SU-DHL-6 (cell line): ENCODE data around the gene CLEC11A.

Experiments used
- H2AFZ ChIP-seq: fragments of 200-600 bp; sonication (generic); 2 replicates; pipeline ENCODE4 v1.6.1; 2014; ENCODE audit warnings: low read depth, mild to moderate bottlenecking, moderate library complexity, mixed read lengths, antibody characterized with exemption, low read length; ENCODE audit not compliant: severe bottlenecking
- H3F3A ChIP-seq: fragments of 200-600 bp; shearing (Covaris generic); 2 replicates; pipeline ENCODE4 v1.6.0; 2016; ENCODE audit warnings: antibody characterized with exemption, mild to moderate bottlenecking; ENCODE audit not compliant: insufficient read depth
- H3K27ac ChIP-seq: fragments of 200-600 bp; sonication (generic); 2 replicates; pipeline ENCODE4 v1.5.1; 2016; ENCODE audit warnings: low read depth, mild to moderate bottlenecking, low read length, moderate library complexity, mixed read lengths
- H3K27me3 ChIP-seq: fragments of 200-600 bp; sonication (generic), shearing (Covaris generic); 2 replicates; pipeline ENCODE4 v1.6.0; 2014; ENCODE audit warnings: mild to moderate bottlenecking, low read length
- H3K36me3 ChIP-seq: fragments of 200-600 bp; sonication (generic); 2 replicates; pipeline ENCODE4 v1.6.1; 2014; ENCODE audit warnings: mild to moderate bottlenecking, low read length, mixed read lengths
- H3K4me2 ChIP-seq: fragments of 300-600, 200-600 bp; shearing (Covaris generic), sonication (generic); 2 replicates; pipeline ENCODE4 v1.6.0; 2014; ENCODE audit warnings: low read length, low read depth, mild to moderate bottlenecking; ENCODE audit not compliant: poor library complexity, severe bottlenecking
- H3K4me3 ChIP-seq: fragments of 200-600 bp; sonication (generic); 2 replicates; pipeline ENCODE4 v1.5.1; 2014; ENCODE audit warnings: antibody characterized with exemption, low read length, mild to moderate bottlenecking, mixed read lengths; ENCODE audit not compliant: insufficient read depth, poor library complexity, severe bottlenecking
- H3K79me2 ChIP-seq: fragments of 200-600 bp; sonication (generic); 2 replicates; pipeline ENCODE4 v1.6.1; 2014; ENCODE audit warnings: mild to moderate bottlenecking, low read length, moderate library complexity; ENCODE audit not compliant: insufficient read depth
- H3K9ac ChIP-seq: fragments of 200-600 bp; sonication (generic); 2 replicates; pipeline ENCODE4 v1.7.0; 2014; ENCODE audit warnings: mild to moderate bottlenecking, low read length
- H3K9me2 ChIP-seq: fragments of 200-600 bp; sonication (generic); replicated peaks from 2 replicates; pipeline ENCODE4 v1.6.1; 2014; ENCODE audit warnings: low read length; ENCODE audit not compliant: insufficient read depth
- H3K9me3 ChIP-seq: fragments of 200-600 bp; sonication (generic); 2 replicates; pipeline ENCODE4 v1.6.1; 2014; ENCODE audit warnings: low read length, mixed read lengths; ENCODE audit not compliant: insufficient read depth
- H4K20me1 ChIP-seq: fragments of 200-600 bp; sonication (generic); 2 replicates; pipeline ENCODE4 v1.6.1; 2014; ENCODE audit warnings: low read depth, mild to moderate bottlenecking, antibody characterized with exemption, low read length, moderate library complexity, mixed read lengths
- EZH2phosphoT487 ChIP-seq: fragments of 200-600 bp; sonication (generic), shearing (Covaris generic); conservative IDR thresholded peaks from 2 replicates; pipeline ENCODE4 v1.6.1; 2018; ENCODE audit warnings: mild to moderate bottlenecking, antibody characterized with exemption, low read length, moderate library complexity, mixed read lengths
- TF ChIP-seq, protein P1 (sequence below): fragments of 200-600 bp; sonication (generic); IDR thresholded peaks from one replicate; pipeline ENCODE4 v1.5.1; 2017; ENCODE audit warnings: antibody characterized with exemption, mild to moderate bottlenecking, low read length, moderate library complexity; ENCODE audit not compliant: insufficient read depth, poor library complexity, severe bottlenecking

CLEC11A gene

DNA sequence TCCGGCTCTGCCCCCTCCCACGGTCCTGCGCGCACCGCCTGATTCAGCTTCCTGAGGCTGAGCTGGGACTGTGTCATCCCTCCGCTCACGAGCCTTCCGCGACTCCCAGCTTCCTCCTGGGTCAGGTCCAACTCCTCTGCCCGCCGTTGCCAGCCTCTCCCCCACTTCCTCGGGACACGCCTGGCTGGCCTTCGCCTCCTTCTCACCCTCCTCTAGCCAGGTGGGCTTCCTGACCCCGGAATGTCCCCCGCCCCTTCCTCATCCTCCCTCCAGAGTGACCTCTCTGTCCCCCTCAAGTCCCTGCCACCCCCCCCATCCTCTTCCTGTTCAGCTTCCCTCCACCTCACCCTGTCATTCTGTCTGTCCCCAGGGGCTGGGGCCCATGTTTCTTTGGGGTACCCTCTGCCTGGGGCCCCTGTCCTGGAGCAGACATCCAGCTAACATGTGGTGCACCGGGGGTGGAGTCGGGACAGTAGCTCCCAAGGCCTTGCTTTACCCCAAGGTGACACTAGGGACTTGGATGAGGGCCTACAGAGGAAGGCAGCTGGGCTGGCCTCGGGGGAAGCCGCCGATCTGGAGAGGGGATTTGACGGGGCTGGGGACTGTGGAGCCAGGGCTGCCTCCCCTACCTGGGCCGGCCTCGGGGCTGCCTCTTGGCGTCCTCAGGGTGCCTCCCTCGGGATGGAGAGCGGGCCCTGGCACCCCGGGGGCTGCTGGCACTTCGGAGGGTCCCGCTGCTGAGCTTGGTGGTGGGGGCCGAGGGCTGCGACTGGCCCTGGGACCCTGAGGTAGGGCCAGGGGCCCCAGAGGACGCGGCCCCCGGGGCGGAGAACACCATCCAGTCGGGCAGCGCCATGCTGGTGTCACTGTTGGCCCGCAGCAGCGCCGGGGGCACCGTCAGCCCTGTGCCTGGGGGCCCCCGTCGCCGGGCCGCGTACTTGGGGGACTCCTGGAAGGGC lies 20.0 kb upstream of the CLEC11A start:
- no peak overlapping the region for H3K4me3 ChIP-seq
- H3K27ac ChIP-seq = no peak overlapping the region
- no peaks in the 10 kb centered on the region for H3K36me3 ChIP-seq
- TF ChIP-seq, protein P1, sequence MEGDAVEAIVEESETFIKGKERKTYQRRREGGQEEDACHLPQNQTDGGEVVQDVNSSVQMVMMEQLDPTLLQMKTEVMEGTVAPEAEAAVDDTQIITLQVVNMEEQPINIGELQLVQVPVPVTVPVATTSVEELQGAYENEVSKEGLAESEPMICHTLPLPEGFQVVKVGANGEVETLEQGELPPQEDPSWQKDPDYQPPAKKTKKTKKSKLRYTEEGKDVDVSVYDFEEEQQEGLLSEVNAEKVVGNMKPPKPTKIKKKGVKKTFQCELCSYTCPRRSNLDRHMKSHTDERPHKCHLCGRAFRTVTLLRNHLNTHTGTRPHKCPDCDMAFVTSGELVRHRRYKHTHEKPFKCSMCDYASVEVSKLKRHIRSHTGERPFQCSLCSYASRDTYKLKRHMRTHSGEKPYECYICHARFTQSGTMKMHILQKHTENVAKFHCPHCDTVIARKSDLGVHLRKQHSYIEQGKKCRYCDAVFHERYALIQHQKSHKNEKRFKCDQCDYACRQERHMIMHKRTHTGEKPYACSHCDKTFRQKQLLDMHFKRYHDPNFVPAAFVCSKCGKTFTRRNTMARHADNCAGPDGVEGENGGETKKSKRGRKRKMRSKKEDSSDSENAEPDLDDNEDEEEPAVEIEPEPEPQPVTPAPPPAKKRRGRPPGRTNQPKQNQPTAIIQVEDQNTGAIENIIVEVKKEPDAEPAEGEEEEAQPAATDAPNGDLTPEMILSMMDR = no peak
- no peak for TF ChIP-seq EZH2phosphoT487
- H4K20me1 ChIP-seq = no peaks in the 10 kb centered on the region
- no peaks in the 10 kb centered on the region for H3K27me3 ChIP-seq
- H3K79me2 ChIP-seq = no peaks in the 10 kb centered on the region
- H3K4me2 ChIP-seq = no peak overlapping the region
- H2AFZ ChIP-seq = no peak overlapping the region
- no peaks in the 10 kb centered on the region for H3K9me3 ChIP-seq
- no peak overlapping the region for H3K9ac ChIP-seq
- no peaks in the 10 kb centered on the region for H3K9me2 ChIP-seq
- no peaks in the 10 kb centered on the region for H3F3A ChIP-seq

DNA sequence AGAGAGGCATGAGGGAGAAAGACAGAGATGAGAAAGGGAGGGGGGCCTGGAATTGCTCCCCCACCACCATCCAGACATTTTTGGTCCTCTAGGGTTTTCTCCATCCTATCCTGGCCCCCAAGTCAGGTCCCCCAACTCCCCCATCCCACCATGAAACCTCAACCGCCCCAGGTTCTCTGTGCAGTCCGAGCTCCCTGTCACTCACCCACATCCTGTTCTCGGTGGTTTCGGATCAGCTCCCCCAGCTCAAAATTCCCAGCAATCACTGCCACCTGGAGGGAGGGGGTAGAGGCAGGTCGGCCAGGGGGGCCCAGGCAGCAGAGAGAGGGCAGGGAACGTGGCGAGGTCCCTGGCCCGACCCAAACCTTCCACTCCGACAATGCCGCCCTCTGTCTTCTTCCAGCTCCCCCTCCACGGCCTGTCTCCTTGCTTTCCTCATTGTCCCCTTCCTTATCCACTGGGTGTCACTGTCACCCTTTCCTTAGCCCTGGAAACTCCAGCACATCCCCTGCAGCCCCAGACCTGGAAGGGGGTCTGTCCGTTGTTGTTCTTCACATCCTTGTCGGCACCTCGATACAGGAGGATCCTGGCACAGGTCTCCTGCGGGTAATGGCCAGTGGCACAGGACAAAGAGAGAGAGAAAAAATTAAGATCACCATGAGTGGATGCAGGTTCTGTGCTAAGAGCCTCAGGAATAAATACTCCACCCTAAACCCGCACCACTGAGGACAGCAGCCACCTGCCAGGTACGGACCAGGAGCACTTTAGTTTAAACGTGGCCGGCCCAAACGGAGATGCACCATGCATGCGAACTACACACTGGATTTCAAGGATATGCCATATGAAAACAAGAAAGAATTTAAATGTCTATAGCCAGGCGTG lies 19.0 kb upstream of the CLEC11A start:
- H3K9me3 ChIP-seq = no peaks in the 10 kb centered on the region
- no peak for TF ChIP-seq EZH2phosphoT487
- TF ChIP-seq, protein P1 = no peak
- no peaks in the 10 kb centered on the region for H3K27me3 ChIP-seq
- no peaks in the 10 kb centered on the region for H3K36me3 ChIP-seq
- no peaks in the 10 kb centered on the region for H4K20me1 ChIP-seq
- H3K4me2 ChIP-seq = no peak overlapping the region
- H3K4me3 ChIP-seq = no peak overlapping the region
- no peak overlapping the region for H3K27ac ChIP-seq
- H3F3A ChIP-seq = no peaks in the 10 kb centered on the region
- H3K9ac ChIP-seq = no peak overlapping the region
- H3K79me2 ChIP-seq = no peaks in the 10 kb centered on the region
- H3K9me2 ChIP-seq = no peaks in the 10 kb centered on the region
- H2AFZ ChIP-seq = no peak overlapping the region

DNA sequence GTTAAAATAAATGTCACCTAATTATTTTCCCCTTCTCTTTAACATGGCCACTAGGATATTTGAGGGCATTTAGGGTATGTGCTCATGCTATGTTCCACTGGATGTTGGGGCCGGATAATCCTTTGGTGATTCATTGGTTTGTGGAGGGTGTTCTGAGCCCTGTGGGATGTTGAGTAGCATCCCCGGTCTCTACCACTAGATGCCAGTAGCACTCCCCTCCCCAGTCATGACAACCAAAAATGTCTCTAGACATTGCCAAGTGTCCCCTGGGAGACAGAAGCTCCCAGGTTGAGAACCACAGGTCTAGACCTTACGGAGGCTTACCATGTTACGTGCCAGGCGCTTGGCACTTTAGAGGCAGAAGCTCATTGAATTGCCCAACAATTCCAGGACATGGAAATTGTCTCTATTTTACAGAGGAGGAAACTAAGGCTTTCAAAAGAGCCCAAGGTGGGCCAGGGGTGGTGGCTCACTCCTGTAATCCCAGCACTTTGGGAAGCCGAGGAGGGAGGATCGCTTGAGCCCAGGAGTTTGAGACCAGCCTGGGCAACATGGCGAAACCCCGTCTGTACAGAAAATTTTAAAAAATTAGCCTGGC lies 17.6 kb upstream of the CLEC11A start:
- TF ChIP-seq, protein P1 = peak; percentile 47
- no peak for TF ChIP-seq EZH2phosphoT487
- no peaks in the 10 kb centered on the region for H3K79me2 ChIP-seq
- H3K36me3 ChIP-seq = no peaks in the 10 kb centered on the region
- no peak overlapping the region for H2AFZ ChIP-seq
- no peaks in the 10 kb centered on the region for H4K20me1 ChIP-seq
- H3K4me3 ChIP-seq = no peak overlapping the region
- H3K9ac ChIP-seq = no peak overlapping the region
- no peaks in the 10 kb centered on the region for H3F3A ChIP-seq
- H3K9me3 ChIP-seq = no peaks in the 10 kb centered on the region
- H3K4me2 ChIP-seq = no peak overlapping the region
- no peak overlapping the region for H3K27ac ChIP-seq
- no peaks in the 10 kb centered on the region for H3K27me3 ChIP-seq
- no peaks in the 10 kb centered on the region for H3K9me2 ChIP-seq
